Smooth muscle cell (in vitro differentiated cells): ENCODE data around the gene CFAP46. TPM values are rescaled to one million over a fixed set of nuclear protein-coding genes. Genes with fewer than 3 reads are reported as not detected.

Source experiments
- DNase-seq: peaks from one replicate; lab custom pipeline; 2025; ENCODE audit not compliant: unreplicated experiment; lab: John Stamatoyannopoulos, UW
- H2AFZ ChIP-seq: fragments of 200-600 bp; sonication (generic); 2 replicates; pipeline ENCODE4 v1.6.0; 2016; ENCODE audit warnings: antibody characterized with exemption, low read depth, mild to moderate bottlenecking
- H3F3A ChIP-seq: fragments of 200-600 bp; sonication (generic); 2 replicates; pipeline ENCODE4 v1.6.0; 2017; ENCODE audit warnings: antibody characterized with exemption, low read depth
- H3K27ac ChIP-seq: fragments of 200-600 bp; sonication (generic); 2 replicates; pipeline ENCODE4 v1.5.1; 2016; ENCODE audit warnings: low read depth, mild to moderate bottlenecking
- H3K27me3 ChIP-seq: fragments of 200-600 bp; sonication (generic); 2 replicates; pipeline ENCODE4 v1.6.1; 2016; ENCODE audit warnings: low read depth, mild to moderate bottlenecking
- H3K36me3 ChIP-seq: fragments of 200-600 bp; sonication (generic); 2 replicates; pipeline ENCODE4 v1.5.1; 2016; ENCODE audit warnings: low read depth
- H3K4me1 ChIP-seq: fragments of 200-600 bp; sonication (generic); 2 replicates; pipeline ENCODE4 v1.5.1; 2016; ENCODE audit warnings: low read depth
- H3K4me2 ChIP-seq: fragments of 200-600 bp; sonication (generic); 2 replicates; pipeline ENCODE4 v1.6.0; 2016; ENCODE audit warnings: mild to moderate bottlenecking
- H3K4me3 ChIP-seq: fragments of 200-600 bp; sonication (generic); 2 replicates; pipeline ENCODE4 v1.5.1; 2016; ENCODE audit warnings: mild to moderate bottlenecking
- H3K79me2 ChIP-seq: fragments of 200-600 bp; sonication (generic); 2 replicates; pipeline ENCODE4 v1.6.0; 2016; ENCODE audit warnings: low read depth, mild to moderate bottlenecking
- H3K9ac ChIP-seq: fragments of 200-600 bp; sonication (generic); 2 replicates; pipeline ENCODE4 v1.6.0; 2016; ENCODE audit warnings: low read depth
- H3K9me3 ChIP-seq: fragments of 200-600 bp; sonication (generic); replicated peaks from 2 replicates; pipeline ENCODE4 v1.5.1; 2016; ENCODE audit warnings: low read depth
- H4K20me1 ChIP-seq: fragments of 200-600 bp; sonication (generic); 2 replicates; pipeline ENCODE4 v1.6.0; 2016; ENCODE audit warnings: low read depth
- WGBS: methylation state at CpG from one replicate; pipeline ENCODE4 v1.1.7; 2016; ENCODE audit warnings: low lambda C conversion rate; 5-methylcytosine and 5-hydroxymethylcytosine counted together
- polyA plus RNA-seq: library from polyadenylated mRNA; unstranded; fragments of >200 nt; fragmentation: Nextera tagmentation; extraction: Ambion mirVana; gene quantifications from 2 replicates; pipeline ENCODE4 v1.2.1, GENCODE V29; 2016
- total RNA-seq: library from RNA; depleted of rRNA; stranded (reverse); fragments of >200 nt; gene quantifications from 2 replicates; pipeline ENCODE4 v1.2.3, GENCODE V29; 2014
- TF ChIP-seq, protein P1 (sequence below): fragments of 200-600 bp; sonication (generic); IDR thresholded peaks from 2 replicates; pipeline ENCODE4 v1.5.1; 2017; ENCODE audit warnings: borderline replicate concordance, mild to moderate bottlenecking, antibody characterized with exemption; ENCODE audit not compliant: insufficient read depth, poor library complexity, severe bottlenecking

The CFAP46 gene
- total and polyA plus RNA-seq, 2 experiments from 2014 or later, result 1.1 to 2.0 TPM

- Histone ChIP-seq H3K36me3 (no peaks in the 10 kb centered on the region), H3F3A (no peaks in the 10 kb centered on the region), H3K9me3 (no peaks in the 10 kb centered on the region), H3K4me3 (no peak overlapping the region), H3K27ac (no peak overlapping the region), H3K4me2 (no peak overlapping the region), H3K4me1 (no peaks in the 10 kb centered on the region), H3K9ac (no peak overlapping the region), H4K20me1 (no peaks in the 10 kb centered on the region), H2AFZ (no peak overlapping the region), H3K27me3 (no peaks in the 10 kb centered on the region), H3K79me2 (no peaks in the 10 kb centered on the region)
- 92% methylated on average over 27 of the region's 27 CpGs for WGBS
- DNase-seq, result no peak
- TF ChIP-seq, protein P1, sequence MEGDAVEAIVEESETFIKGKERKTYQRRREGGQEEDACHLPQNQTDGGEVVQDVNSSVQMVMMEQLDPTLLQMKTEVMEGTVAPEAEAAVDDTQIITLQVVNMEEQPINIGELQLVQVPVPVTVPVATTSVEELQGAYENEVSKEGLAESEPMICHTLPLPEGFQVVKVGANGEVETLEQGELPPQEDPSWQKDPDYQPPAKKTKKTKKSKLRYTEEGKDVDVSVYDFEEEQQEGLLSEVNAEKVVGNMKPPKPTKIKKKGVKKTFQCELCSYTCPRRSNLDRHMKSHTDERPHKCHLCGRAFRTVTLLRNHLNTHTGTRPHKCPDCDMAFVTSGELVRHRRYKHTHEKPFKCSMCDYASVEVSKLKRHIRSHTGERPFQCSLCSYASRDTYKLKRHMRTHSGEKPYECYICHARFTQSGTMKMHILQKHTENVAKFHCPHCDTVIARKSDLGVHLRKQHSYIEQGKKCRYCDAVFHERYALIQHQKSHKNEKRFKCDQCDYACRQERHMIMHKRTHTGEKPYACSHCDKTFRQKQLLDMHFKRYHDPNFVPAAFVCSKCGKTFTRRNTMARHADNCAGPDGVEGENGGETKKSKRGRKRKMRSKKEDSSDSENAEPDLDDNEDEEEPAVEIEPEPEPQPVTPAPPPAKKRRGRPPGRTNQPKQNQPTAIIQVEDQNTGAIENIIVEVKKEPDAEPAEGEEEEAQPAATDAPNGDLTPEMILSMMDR, result no peak
Observed at GRCh38 chr10:132846631-132847415, 95.5 kb downstream of the CFAP46 start.

DNA sequence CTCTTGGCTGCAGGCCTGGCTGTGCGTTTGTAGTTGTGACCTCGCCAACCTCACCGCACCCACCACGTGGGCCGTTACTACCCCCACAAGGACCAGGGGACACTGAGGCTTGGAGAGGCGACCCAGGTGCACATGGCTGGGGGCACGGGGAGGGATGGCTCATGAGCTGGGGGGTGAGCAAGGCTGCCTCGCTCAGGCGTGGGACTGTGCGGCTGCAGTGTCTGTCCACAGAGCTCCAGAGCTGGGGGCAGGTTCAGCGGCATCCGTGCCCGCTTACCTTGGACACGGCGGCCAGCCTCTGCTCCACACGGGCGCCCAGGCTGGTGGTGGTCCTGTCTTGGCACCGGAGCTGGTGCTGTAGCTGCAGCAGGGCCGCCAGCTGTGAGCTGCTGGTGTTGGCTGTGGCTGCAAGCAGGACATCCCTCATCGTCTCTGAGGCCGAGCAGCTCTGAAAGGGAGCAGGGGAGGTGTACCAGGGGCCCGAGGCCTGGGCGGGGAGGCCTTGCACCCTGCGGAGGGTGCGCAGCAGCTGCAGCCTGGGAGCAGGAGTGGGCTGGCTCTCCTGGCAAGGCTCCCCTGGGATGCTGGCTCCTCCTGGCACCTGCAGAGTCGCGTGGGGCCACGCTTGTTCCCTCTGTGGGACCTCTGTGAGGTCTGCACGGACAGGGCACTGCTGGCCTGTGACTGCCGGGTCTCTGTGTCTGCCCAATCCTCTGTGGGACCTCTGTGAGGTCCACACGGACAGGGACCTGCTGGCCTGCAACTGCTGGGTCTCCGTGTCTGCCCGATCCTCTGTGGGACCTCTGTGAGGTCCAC, 96.4 kb downstream of the CFAP46 start:
- no peaks in the 10 kb centered on the region for H3K79me2 ChIP-seq
- DNase-seq, result no peak
- TF ChIP-seq, protein P1, result no peak
- H3K27ac ChIP-seq, result no peak overlapping the region
- H3K9ac ChIP-seq, result no peak overlapping the region
- no peaks in the 10 kb centered on the region for H3F3A ChIP-seq
- H3K4me3 ChIP-seq, result no peak overlapping the region
- H3K4me2 ChIP-seq, result no peak overlapping the region
- no peak overlapping the region for H2AFZ ChIP-seq
- H3K27me3 ChIP-seq, result no peaks in the 10 kb centered on the region
- WGBS, result 91% methylated on average over 31 of the region's 33 CpGs
- no peaks in the 10 kb centered on the region for H4K20me1 ChIP-seq
- no peaks in the 10 kb centered on the region for H3K4me1 ChIP-seq
- H3K36me3 ChIP-seq, result no peaks in the 10 kb centered on the region
- H3K9me3 ChIP-seq, result no peaks in the 10 kb centered on the region

GRCh38 chr10:132845041-132845551, 97.3 kb downstream of the CFAP46 start:
- H3K9ac ChIP-seq, result no peak overlapping the region
- no peak overlapping the region for H3K4me2 ChIP-seq
- no peak overlapping the region for H2AFZ ChIP-seq
- H3K9me3 ChIP-seq, result no peaks in the 10 kb centered on the region
- H3K36me3 ChIP-seq, result no peaks in the 10 kb centered on the region
- no peaks in the 10 kb centered on the region for H3K27me3 ChIP-seq
- H3K4me3 ChIP-seq, result no peak overlapping the region
- H4K20me1 ChIP-seq, result no peaks in the 10 kb centered on the region
- no peaks in the 10 kb centered on the region for H3F3A ChIP-seq
- H3K27ac ChIP-seq, result no peak overlapping the region
- H3K4me1 ChIP-seq, result no peaks in the 10 kb centered on the region
- TF ChIP-seq, protein P1, result no peak
- WGBS, result 90% methylated on average over 15 of the region's 15 CpGs
- H3K79me2 ChIP-seq, result no peaks in the 10 kb centered on the region
- no peak for DNase-seq
